ENCODE results near the gene OR10G3. TPM values are rescaled to one million over a fixed set of nuclear protein-coding genes. Genes with fewer than 3 reads are reported as not detected.

Gene OR10G3
- total RNA-seq, 2 donors from 2014 or later: not detected

DNA sequence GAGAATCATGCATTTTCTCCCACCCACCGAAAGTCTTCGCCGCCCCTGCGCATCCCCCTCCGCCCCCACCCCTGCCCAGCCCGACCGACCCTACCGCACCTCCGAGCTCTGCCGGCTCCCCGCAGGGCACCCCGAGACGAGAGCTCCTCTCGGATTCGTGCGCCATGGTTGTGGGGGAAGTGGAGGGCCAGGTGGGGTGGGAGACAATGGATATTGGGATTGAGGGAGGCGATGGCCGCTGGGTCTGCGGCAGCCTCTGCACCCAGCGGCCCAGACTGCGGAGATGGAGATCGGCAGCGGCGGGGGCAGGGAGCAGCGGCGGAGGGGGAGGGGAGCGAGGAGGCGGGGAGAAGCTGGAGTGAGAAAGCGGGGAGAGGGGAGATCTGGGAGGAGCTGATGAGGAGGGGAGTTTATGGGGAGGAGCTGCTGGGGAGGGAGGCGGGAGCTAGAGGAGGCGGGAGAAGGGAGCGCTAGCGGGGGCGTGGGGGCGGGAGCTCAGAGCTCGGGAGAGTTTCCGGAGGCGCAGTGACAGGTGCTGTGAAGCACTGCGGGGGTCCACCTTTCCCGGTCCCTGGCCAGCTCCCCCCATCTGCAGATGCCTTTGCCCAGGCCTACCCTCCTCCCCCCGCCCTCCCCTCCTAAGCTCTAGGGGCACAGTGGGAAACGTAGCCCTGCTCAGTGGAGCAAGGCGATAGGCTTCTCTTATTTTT, 53.8 kb downstream of the OR10G3 start, which contains the start of gene SALL2:
SALL2 (minus strand) TSS at position 385 of the 710 bp plus-strand sequence; CDS start at position 166, 219 bp downstream.
- Histone ChIP-seq H3K36me3 (no peaks in the 10 kb centered on the region), H3K4me3 (peak within 1 kb of the TSS; percentile 86 to 89), H3K27ac (peak within 1 kb of the TSS; percentile 67 to 83), H3K9me3 (no peaks in the 10 kb centered on the region), H3K4me1 (peaks cover 0 to 14% of the 10 kb centered on the region in 2 donors), H3K27me3 (no peaks in the 10 kb centered on the region)
- peak; percentile 69 for DNase-seq (ENCODE audit: low spot score)
- TF ChIP-seq, protein P1, sequence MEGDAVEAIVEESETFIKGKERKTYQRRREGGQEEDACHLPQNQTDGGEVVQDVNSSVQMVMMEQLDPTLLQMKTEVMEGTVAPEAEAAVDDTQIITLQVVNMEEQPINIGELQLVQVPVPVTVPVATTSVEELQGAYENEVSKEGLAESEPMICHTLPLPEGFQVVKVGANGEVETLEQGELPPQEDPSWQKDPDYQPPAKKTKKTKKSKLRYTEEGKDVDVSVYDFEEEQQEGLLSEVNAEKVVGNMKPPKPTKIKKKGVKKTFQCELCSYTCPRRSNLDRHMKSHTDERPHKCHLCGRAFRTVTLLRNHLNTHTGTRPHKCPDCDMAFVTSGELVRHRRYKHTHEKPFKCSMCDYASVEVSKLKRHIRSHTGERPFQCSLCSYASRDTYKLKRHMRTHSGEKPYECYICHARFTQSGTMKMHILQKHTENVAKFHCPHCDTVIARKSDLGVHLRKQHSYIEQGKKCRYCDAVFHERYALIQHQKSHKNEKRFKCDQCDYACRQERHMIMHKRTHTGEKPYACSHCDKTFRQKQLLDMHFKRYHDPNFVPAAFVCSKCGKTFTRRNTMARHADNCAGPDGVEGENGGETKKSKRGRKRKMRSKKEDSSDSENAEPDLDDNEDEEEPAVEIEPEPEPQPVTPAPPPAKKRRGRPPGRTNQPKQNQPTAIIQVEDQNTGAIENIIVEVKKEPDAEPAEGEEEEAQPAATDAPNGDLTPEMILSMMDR (IDR thresholded peaks at IDR 0.05): no peak

DNA sequence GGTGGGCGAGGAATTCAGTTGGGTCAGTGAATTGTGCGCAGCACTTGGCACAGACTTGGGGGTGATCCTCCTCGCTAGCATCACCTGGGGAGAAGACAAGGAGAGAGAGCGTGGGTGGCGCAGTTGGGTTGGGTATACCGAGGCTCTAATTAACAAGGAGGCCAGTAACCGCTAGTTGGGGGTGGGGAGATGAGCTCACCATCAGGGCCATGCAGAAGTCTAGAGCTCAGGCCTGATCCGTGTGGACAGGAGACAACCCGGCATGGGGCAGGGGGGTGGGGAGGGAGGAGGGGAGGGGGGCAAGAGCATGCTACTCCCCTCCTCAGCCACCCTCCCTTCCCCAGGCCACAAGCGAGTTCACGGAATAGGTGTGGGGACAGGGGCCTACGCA, 54.3 kb downstream of the OR10G3 start:
- H3K36me3 ChIP-seq: no peaks in the 10 kb centered on the region
- peaks cover 0 to 14% of the 10 kb centered on the region in 2 donors for H3K4me1 ChIP-seq
- H3K4me3 ChIP-seq: peak overlapping the region; percentile 86 to 89
- H3K9me3 ChIP-seq: no peaks in the 10 kb centered on the region
- H3K27ac ChIP-seq: peak overlapping the region; percentile 67 to 83
- no peak for DNase-seq (ENCODE audit: low spot score)
- TF ChIP-seq, protein P1 (IDR thresholded peaks at IDR 0.05): no peak
- H3K27me3 ChIP-seq: no peaks in the 10 kb centered on the region

DNA sequence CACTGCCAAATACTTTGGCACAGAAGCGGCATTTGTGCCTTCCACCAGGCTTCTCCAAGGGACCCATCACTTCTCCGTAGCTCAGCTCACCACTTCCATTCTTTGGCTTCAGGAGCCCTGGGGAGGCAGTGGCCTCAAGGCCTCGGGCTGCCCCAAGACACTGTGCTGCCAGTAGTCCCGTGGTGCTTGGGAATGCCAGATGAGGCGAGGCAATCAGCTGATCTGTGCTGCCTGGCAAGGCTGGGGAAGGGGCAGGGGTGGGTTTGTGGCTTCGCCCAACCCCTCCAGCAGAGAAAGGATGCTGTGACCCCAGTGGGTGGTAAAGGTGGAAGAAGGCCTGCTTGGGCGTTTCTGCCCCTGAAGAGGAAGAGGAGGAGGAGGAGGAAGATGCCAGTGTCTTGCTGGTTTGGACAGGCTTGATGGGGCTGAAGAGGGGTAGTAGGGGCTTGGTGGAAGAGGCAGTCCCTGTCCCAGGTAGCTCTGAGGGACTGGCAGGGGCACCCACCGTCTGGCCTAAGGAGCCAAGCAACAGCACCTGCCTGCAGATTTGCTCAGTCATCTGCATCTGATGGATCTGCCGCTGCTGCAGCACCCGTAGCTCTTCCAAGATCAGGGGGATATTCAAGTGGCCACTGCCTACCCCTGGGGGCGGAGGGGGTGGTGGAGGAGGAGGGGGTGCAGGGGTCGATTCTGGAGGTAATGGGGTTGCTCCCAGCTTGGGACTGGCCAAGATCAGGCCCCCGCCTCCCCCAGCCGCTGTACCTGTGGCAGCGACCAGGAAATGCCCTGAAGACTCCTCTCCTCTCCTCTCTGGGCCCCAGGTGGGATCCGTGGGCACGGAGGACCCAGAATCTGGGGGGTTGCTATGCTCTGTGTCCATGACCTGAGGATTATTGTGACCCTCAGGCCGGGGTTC, 55.0 kb downstream of the OR10G3 start:
- Histone ChIP-seq H3K27me3 (no peaks in the 10 kb centered on the region), H3K9me3 (no peaks in the 10 kb centered on the region), H3K27ac (peak overlapping the region in 1 of 2 donors; percentile 67), H3K36me3 (no peaks in the 10 kb centered on the region), H3K4me3 (peak overlapping the region in 1 of 2 donors; percentile 86), H3K4me1 (peaks cover 0 to 14% of the 10 kb centered on the region in 2 donors)
- DNase-seq (ENCODE audit: low spot score): no peak
- TF ChIP-seq, protein P1 (IDR thresholded peaks at IDR 0.05): no peak

DNA sequence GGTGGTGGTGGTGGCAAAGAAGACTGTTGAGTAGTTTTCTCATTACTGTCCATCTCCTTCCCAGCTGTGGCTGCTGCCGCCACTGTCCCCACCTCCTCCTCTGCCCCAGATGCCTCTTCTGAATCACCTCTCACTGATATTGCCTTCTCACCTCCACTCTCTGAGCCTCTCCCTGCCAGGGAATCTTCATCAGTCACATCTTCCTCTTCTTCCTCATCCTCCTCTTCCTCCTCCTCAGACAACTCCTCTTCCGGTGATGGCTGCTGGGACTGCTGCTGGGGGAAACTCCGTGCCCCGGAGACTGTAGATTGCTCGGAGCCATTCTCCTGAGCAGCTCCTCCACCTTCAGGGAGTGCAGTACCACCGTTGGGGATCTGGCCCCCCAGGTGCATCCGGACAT, 56.7 kb downstream of the OR10G3 start:
- DNase-seq (ENCODE audit: low spot score): no peak
- H3K4me3 ChIP-seq: no peak overlapping the region
- TF ChIP-seq, protein P1 (IDR thresholded peaks at IDR 0.05): no peak
- no peaks in the 10 kb centered on the region for H3K36me3 ChIP-seq
- no peaks in the 10 kb centered on the region for H3K9me3 ChIP-seq
- no peaks in the 10 kb centered on the region for H3K27me3 ChIP-seq
- peaks cover 0 to 14% of the 10 kb centered on the region in 2 donors for H3K4me1 ChIP-seq
- H3K27ac ChIP-seq: no peak overlapping the region

DNA sequence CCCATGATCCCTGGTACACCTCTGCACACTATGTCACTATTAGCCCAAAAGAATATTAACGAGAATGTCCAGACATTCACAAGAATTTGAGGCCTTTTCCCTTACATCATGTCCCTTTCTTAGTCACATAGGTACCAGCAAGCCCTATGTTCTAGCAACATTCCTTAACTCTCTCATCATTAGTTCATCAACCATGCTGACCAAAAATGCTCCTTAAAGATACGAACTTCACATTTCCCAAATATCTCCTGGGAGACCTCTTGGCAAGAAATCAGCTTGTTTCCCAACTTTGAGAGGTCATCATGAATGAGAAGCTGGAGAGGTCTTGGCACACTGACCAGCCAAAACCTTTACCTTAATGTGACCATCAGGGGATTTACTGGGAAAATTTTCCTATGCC, 58.4 kb downstream of the OR10G3 start:
- H3K27ac ChIP-seq: no peak overlapping the region
- DNase-seq (ENCODE audit: low spot score): no peak
- H3K36me3 ChIP-seq: no peaks in the 10 kb centered on the region
- no peak overlapping the region for H3K4me3 ChIP-seq
- TF ChIP-seq, protein P1 (IDR thresholded peaks at IDR 0.05): no peak
- no peaks in the 10 kb centered on the region for H3K27me3 ChIP-seq
- peaks cover 0 to 8% of the 10 kb centered on the region in 2 donors for H3K4me1 ChIP-seq
- no peaks in the 10 kb centered on the region for H3K9me3 ChIP-seq
